ENCODE results near the gene UBTD1. TPM values are rescaled to one million over a fixed set of nuclear protein-coding genes. Genes with fewer than 3 reads are reported as not detected.
"Not testable (repeated sequence)": the region's sequence is repeated elsewhere in the genome, so short reads cannot be mapped to it uniquely, and the experiment has no call there.

UBTD1 gene
- total RNA-seq, 2 experiments from 2014 or later, result 1.6 to 2.1 TPM

- no peak for TF ChIP-seq CTCF (IDR thresholded peaks at IDR 0.05)
- H3K9me3 Mint-ChIP-seq, result no peaks in the 10 kb centered on the region
- POLR2A ChIA-PET, result interaction anchor here (1.6 to 2.7 kb wide), 2 partner anchors 8 to 11 kb away, joined by 4 to 9 read pairs; no protein-coding TSS in a partner anchor
- CTCF ChIA-PET, result interaction anchor here (1.2 to 1.4 kb wide), 2 partner anchors 11 to 96 kb away, joined by 3 to 4 read pairs; no protein-coding TSS in a partner anchor
- intact Hi-C loops (cut with micrococcal nuclease), result no loop called here
- ATAC-seq (no peak), DNase-seq (no peak)
- no peak overlapping the region for H3K4me3 Mint-ChIP-seq
- H3K4me1 Mint-ChIP-seq (ENCODE audit: low read depth), result peaks cover 5% of the 10 kb centered on the region
- peaks cover 61% of the 10 kb centered on the region for H3K36me3 Mint-ChIP-seq (ENCODE audit: low read depth)
- H3K27ac Mint-ChIP-seq, result peak overlapping the region; percentile 43
- H3K27me3 Mint-ChIP-seq, result no peaks in the 10 kb centered on the region
Observed at GRCh38 chr10:97475936-97476594, 22.7 kb upstream of the UBTD1 start.

- CTCF ChIA-PET; H3K27ac Mint-ChIP-seq; POLR2A ChIA-PET; H3K27me3 Mint-ChIP-seq; H3K4me1 Mint-ChIP-seq (ENCODE audit: low read depth); DNase-seq; H3K9me3 Mint-ChIP-seq; H3K4me3 Mint-ChIP-seq; ATAC-seq; intact Hi-C loops (cut with micrococcal nuclease): not testable (repeated sequence)
- H3K36me3 Mint-ChIP-seq (ENCODE audit: low read depth), result peaks cover 54% of the 10 kb centered on the region
Observed at GRCh38 chr10:97479410-97479809, 19.3 kb upstream of the UBTD1 start.

GRCh38 chr10:97479939-97480338 is 18.8 kb upstream of the UBTD1 start:
- no peak for TF ChIP-seq CTCF (IDR thresholded peaks at IDR 0.05)
- ChIA-PET POLR2A (no interaction called here), CTCF (interaction anchor here (1.8 kb wide), 1 partner anchor 10 kb away, joined by 4 read pairs; no protein-coding TSS in a partner anchor)
- Mint-ChIP-seq H3K4me1 (ENCODE audit: low read depth) (peaks cover 8% of the 10 kb centered on the region), H3K27ac (no peak overlapping the region), H3K27me3 (no peaks in the 10 kb centered on the region), H3K9me3 (no peaks in the 10 kb centered on the region), H3K4me3 (no peak overlapping the region), H3K36me3 (ENCODE audit: low read depth) (peaks cover 49% of the 10 kb centered on the region)
- ATAC-seq, result no peak
- no peak for DNase-seq
- intact Hi-C loops (cut with micrococcal nuclease), result no loop called here

GRCh38 chr10:97481071-97481470 is 17.7 kb upstream of the UBTD1 start:
- ChIA-PET POLR2A (interaction anchor here (1.2 kb wide), 1 partner anchor 16 kb away, joined by 3 read pairs; no protein-coding TSS in a partner anchor), CTCF (interaction anchor here (0.6 to 1.8 kb wide), 3 partner anchors 9 to 202 kb away, joined by 3 to 4 read pairs (median 3); no protein-coding TSS in a partner anchor)
- peaks cover 5% of the 10 kb centered on the region for H3K4me1 Mint-ChIP-seq (ENCODE audit: low read depth)
- no peaks in the 10 kb centered on the region for H3K27me3 Mint-ChIP-seq
- intact Hi-C loops (cut with micrococcal nuclease), result no loop called here
- no peak overlapping the region for H3K4me3 Mint-ChIP-seq
- DNase-seq (no peak), ATAC-seq (no peak)
- H3K36me3 Mint-ChIP-seq (ENCODE audit: low read depth), result peaks cover 43% of the 10 kb centered on the region
- TF ChIP-seq CTCF (IDR thresholded peaks at IDR 0.05), result no peak
- H3K27ac Mint-ChIP-seq, result no peak overlapping the region
- H3K9me3 Mint-ChIP-seq, result no peaks in the 10 kb centered on the region

- Mint-ChIP-seq H3K4me1 (ENCODE audit: low read depth) (peaks cover 5% of the 10 kb centered on the region), H3K4me3 (no peak overlapping the region), H3K9me3 (no peaks in the 10 kb centered on the region), H3K36me3 (ENCODE audit: low read depth) (peaks cover 34% of the 10 kb centered on the region), H3K27ac (no peak overlapping the region), H3K27me3 (no peaks in the 10 kb centered on the region)
- TF ChIP-seq CTCF (IDR thresholded peaks at IDR 0.05), result no peak
- DNase-seq (no peak), ATAC-seq (no peak)
- intact Hi-C loops (cut with micrococcal nuclease), result no loop called here
- ChIA-PET CTCF (interaction anchor here (1.0 to 1.7 kb wide), 2 partner anchors 15 to 94 kb away, joined by 3 to 5 read pairs; no protein-coding TSS in a partner anchor), POLR2A (no interaction called here)
Observed at GRCh38 chr10:97482381-97482780, 16.3 kb upstream of the UBTD1 start.
